Fibroblast of the conjunctiva (primary cell): Measurements from ENCODE around the gene RTP2.
A peak's percentile ranks its signal among the peaks of the same experiment; 100 is the strongest.

ENCODE experiments used
- DNase-seq: peaks from one replicate; pipeline ENCODE4 v3.0.0-alpha.2; 2010; ENCODE audit warnings: low read depth

Gene RTP2, protein sequence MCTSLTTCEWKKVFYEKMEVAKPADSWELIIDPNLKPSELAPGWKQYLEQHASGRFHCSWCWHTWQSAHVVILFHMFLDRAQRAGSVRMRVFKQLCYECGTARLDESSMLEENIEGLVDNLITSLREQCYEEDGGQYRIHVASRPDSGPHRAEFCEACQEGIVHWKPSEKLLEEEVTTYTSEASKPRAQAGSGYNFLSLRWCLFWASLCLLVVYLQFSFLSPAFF

DNA sequence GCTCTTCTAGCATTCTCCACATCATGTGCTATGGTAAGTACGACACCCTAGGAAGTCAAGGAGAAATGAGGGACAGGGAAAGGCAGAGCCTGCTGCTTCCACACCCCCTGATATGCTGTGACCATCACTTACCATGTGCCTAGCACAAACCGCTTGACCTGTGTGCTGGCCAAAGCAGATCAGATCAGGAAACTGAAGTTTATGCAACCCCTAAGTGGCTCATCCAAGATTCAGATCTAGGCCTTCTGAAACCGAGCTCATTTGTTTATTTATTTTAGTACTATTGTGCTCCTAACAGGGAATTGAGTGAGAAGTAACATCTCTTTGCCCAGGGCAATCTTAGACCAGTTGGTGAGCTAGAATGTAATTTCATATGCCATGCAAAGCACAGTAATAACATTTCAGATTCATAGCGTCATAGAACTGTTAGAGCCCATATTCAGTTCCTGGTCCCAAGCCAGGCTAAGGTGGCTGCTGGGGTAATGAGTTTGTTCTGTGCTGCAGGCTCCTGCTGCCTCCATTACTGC lies at the start of gene RTP2:
Gene RTP2, minus strand, starts transcription at position 51 of the 527 bp plus-strand sequence. CDS start 429 bp downstream, outside the sequence.
- peak; percentile 5 for DNase-seq

DNA sequence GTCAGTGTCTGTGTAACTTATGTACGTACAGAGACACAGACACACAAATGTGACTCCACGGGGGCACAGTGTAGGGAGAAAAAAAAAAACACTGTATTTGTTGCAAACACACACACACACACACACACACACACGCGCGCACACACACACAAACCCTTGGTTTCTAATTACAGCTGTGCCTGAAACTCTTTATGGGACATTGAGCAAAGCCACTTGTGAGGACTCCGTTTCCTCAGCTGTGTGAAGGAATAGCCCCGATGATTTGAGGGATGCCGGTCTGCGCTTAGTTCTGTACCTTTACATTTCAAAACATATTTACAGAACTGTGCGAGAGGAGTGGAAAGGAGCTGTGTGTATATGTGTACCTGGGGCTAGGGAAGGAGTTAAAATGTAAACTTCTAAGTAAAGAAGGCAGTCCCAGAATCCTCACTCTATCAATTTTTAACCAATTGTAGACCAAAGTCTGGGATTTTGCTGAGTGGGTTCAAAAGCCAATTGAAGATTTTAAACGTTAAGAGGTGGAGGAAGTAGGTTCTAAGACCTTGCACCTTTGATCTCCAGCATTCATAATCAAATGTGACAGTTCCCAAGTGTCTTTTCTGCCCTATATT lies 48.3 kb upstream of the RTP2 start:
- no peak for DNase-seq

DNA sequence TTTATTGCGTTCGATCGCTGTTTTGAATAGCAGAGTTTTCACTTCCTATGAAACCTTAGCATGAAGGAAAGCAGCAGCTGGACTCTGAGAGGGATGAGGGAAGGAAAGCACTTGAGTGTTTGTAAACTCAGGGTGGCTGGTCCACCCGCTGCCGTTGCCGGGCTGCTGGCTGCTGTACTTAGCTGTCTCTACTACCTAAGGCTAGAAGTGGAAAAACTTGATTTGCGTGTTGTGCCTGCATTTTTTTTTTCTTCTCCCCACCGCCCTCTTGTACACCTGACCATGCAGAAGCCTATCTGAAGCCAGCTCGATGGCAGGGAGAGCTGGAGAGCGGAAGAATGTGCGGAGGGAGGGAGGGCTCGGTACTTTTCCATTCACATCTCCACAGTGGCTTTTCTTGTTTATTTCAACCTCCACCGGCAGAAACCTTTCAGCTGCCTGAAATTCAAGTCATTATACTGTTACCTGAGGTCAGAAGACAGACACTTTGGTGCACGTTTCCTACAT lies 47.7 kb upstream of the RTP2 start:
- DNase-seq, result no peak

DNA sequence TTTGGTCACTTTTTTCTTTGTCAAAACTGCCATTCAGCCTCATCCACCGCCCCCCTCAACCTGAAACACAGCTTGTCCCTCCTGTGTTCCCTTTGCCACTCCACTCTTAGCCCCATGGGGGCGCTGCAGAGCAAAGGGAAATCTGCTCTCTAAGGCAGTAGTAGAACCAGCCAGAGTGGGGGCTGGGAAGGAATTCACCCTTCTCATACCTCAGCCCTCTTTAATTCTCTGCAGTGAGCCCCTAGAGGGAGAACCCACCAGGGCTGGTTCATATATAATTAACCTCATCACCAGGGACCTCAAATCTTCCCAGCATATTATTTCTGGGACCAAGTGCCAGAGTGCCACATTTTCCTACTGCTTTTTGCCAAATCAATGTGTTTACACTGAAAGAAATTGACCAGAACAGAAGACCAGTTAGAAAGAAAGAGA lies 45.7 kb upstream of the RTP2 start:
- no peak for DNase-seq

DNA sequence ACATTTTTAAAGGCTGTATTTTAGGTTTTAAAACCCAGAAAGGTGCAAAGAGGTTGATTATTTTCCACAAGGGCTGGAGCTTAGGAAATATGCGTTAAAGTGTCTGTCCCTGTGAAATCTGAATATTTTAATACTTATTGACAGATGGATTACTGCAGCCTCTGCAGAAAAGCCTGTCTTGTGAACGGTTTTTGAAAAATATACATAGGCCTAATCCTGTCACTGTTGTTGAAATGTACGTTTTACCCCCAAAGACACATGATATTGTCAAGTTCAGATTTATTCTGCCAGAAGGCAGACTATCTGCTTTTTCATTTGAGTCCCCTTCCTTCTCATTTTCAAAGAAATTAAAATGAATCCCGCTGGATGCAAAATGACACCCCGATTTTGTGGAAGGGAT lies 45.1 kb upstream of the RTP2 start:
- no peak for DNase-seq

DNA sequence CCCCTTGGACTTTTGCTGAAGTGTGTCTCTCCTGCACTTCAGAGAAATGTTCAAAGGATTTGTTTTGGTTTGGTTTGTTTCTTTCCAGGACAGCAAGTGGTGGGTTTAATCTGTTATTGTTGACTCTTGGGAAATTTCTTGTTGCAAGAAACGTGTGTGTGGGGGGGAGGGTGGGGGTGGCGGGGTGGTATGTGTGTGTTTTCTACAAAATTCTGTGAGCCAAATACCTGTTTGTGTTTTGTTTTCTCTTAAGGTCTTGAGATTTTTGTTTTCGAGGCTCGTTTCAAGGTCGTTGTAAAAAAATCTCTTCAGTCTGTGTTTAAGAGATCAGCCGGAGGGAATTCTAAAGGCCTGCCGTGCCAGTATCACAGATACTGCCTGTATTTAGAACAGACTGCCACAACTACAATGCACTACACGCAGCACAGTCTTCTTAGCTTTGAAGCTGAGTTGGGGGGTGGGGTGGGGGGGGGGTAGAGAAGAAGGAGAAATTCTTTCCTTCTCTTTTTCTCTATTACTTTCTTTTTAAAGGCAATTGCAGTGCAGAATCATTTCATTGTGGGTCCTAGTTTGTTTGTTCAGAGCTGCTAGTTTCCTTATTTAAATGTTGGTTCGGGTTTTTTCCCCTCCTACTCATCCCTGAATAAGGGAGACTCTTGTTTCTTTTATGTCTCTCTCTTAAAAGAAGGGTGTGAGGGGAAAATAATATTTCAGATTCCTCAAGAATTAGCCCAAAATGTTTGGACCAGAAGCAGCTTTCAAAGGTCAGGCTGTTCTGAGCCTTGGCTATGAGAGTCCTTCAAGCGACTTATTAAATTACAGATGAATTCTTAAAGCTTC lies 44.3 kb upstream of the RTP2 start:
- no peak for DNase-seq

DNA sequence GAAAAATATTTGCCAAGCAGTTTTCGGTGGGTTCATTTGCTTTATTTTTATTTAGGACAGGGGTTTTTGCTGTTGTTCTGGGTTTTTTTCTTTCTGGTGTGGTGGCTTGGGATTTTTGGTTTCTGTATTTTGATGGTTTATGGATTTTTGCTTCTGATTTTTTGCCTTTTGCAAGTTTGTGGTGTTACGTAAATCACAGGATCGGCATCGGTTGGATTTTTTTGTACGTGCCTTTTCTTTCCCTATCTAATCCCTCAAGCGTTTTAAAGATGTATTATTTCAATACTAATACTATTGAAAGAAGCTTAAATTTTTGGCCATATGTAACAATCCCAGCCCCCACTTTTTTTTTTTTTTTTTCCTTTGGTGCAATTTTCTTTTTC lies 43.7 kb upstream of the RTP2 start:
- no peak for DNase-seq

DNA sequence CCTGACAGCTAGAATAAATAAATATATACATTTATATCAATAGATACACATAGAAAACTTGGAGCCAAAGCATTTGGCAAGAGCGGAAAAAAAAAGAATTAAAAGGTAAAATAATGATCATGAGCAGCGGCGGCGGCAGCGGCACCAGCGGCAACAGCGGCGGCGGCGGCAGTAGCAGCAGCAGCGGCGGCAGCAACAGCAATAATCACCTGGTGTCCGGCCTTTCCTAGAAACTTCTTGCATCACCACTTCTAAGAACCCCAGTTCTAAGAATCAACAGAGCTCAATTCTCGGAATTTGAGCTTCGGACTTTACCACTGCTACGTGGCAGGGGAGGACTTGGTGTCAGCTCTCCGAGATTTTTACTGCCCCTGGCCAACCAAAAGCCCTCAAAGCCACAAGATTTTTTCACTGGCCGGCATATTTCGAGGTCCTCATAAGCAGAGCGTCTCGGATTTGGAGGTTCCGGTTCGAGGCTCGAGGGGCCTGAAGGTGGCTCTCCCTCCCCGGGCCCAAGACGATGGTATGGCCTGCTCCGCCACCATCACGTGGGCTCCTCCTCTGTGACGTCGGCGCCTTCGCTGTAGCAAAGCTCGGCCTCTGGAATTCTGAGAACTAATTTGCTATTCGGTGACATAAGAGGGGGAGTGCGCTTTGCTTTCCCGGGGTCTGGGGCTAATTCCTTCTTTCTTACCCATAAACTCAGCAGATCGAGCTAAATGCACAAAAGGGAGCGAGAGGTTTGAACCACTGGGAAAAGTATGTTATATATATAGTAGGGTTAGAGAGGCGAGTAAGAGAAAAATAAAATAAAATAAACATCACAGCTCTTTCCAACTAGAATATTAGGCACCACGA lies 43.1 kb upstream of the RTP2 start, which contains the start of gene BCL6:
Gene BCL6, minus strand, starts transcription at position 268 of the 858 bp plus-strand sequence. CDS start 11,775 bp downstream, outside the sequence.
- DNase-seq, result peak; percentile 96

DNA sequence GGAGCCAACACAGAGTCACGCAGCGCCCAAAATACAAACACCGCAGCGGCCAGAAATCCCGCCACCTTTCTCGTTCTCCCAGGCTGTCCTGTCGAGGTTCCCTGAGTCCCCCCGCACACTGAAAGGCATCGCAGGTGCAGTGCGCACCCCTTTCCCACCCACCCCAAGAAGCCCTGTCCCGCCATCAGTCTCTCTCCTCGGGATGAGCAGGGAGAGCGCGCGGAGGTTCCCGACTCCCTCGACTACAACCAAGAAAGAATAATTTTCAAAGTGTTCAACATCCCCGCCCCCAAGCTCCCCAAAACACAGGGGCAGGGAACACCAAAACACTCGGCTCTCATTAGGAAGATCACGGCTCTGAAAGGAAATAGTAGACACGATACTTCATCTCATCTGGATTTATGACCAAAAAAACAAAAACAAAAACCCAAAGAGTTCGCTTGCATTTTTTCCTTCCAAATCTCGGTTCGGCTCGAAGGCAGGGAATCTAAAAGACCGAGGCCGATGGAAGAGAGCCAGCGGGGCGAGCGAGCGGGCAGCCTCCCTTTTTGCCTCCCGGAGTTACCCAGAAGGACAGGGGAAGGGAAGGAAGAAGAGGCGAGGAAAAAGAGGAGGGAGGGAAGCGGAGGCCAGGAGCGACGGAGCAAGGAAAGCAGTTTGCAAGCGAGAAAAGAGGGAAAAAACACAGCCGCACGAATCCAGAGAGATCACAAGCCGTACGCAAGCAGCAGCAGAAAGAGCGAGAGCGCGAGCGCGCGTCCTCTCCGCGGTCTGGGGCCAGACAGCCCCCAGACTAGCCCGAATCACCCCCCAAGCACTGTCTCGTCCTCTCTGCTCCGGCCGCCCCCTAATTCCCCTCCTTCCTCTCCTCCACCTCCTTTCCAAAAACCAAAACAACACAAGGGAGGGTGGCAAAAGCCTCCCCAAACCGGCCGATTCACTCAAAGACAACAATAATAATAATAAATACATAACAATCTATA lies 42.1 kb upstream of the RTP2 start:
- no peak for DNase-seq

DNA sequence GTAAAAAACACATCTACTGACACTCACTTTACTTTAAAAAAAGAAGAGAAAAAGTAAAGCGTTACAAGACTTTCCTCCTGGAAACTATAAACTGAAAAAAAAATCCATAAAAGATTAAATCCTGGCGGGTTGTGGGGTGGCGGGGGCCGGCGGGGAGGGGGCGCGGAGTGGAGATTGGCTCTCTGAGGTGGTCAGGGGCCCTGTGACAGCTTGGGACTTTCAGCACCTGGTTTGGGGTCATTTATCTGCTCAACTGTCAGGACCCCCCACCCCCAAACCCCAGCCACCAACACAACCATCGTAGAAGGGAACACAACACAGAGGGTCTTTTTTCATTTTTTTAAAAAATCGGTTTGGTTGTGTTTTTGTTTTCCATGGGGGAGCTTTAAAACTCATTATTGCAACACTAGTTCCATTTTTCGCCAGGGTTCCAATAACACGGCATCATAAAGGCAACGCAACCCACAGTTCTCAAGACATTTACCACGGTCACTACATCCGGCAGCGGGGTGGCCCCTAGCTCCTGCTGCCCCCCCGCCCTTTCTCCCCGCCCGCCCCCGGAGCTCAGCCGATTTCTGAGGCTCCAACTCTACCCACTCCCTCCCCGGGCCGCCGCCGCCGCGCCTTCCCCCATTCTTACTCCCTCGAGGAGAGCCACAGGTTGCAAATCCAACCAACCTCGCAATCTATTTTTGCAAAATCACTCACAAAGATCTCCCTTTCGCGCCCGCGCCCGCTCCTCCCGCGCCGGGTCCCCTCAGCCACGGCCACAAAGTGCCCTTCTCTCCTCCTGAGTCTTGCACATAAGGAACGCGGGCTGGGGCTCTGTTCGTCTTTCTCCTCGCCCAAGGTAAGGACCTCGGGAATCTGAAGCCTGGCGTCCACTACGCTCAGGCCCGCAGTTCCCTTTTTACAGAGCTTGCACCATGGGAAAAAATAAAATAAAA lies 41.1 kb upstream of the RTP2 start:
- DNase-seq, result no peak

DNA sequence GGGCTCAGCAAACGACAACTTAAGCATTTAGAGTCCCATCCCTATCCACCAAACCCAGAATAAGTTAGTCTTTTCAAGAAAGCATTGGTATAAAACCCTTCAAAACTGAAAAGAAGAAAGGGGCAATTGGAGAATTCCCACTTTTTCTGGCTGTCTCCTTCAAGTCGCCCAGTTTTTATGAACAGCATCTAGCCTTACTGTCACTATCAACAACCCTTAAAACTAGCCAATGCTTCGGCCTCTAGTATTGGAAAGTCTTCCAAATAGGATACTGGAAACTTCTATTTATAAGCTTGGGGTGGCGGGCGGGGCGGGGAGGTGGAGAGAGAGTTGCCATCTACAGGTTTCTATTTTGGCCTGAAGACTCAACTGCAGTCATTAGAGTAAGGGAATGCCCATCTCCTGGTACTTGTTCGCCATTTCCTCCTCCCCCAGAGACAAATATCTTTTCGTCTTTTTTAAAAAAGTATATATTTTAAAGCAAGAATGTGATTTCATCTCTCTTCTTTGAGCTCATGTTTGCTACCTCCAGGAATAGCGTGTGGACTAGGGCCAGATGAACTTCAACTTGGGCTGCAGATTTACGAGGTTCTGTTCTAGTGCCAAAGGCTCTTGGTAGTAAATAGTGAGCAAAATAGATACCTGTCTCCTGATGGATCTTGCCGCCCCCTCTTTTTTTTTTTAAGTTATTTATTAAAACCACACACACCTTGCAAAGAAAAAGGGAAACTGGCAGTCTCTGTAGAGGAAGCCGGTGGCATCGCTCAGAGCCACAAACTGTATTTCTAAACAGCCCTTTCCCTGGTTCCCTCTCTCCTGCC lies 40.2 kb upstream of the RTP2 start:
- no peak for DNase-seq

DNA sequence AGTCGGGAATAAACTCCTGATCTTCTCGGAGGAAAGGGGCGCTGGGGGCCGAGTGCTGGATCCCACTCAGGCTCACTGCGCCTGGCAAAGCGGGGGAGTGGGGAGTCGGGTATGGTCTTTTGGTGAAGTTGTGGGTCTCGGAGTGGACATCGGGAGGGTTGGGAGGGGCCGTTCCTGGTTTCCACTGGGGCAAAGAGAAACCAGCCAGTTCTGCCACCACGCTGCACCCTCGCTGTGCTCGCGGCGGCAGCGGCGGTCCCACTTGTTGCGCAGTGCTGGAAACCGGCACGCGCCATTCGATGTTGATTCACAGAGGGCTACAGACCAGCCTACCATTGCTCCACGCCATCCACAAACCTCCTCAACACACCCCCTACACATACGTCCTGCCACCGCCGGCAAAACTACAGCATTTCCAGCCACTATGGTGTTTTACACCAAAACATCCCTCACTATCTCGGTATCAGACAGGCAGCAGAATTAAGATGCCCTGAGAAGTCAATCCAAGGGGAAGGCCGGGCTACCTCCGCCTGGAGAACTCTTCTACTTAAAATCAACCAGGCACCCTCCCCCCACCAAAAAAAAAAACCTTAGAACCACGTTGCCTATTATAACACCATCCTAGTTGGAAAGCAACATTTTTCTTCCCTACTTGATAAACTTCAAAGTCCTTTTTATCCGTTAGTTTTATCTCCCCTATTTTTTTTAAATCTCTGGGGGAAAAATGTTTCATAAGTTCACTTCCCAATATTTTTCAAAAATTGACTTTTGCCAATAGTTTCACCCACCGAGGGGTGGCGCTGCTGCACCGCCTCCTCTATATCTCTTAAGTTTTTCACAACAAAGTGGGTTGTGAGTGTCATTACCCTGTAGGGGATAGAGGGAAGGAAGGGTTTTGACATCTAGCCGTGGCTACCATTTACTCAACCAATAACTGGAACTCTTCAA lies 39.3 kb upstream of the RTP2 start:
- DNase-seq, result peak; percentile 78

DNA sequence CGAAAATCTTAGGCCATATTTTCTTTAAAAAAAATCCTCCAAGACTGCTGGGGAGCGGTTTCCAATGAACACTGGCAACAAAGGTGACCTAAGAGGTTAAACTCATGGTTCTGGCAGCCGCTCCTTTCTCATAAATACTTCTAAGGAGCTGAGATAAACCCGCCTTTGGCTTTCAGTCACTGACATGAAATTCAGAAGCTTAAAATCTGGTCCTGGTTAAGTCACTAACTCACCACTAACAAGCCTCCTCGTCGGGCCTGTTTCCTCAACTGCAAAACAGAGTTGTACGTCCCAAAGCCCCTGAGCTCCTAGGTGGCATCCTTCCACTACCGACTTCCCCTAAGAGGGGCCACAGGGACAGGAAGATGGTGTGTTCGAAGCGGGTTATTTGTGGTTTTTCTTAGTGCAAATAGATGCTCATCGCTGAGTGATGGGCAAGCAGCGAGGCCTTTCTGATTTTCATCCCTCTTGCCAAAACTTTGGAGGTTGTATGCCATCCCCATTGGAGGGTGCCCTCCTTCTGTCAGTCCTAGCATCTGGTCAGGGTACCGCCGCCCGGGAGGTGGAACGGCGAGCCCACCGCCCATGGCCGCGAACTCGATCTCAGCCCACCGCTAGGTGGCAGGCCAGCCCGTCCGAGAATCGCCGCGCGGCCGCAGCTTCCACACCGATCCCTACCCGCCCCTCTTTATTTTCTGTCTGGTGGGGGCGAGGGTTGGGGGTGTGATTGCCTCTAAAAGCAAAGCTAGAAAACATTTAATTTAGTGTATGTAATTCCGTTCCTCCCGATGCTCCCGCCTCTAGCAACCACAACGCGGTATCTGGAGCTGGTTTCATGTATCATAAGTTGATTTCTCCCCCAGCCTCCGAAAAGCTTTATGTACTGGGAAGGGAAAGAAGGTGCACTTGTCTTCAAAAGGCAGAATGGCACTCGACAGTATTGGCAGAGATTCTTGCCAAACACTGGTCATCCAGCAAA lies 38.4 kb upstream of the RTP2 start:
- DNase-seq, result peak; percentile 74

DNA sequence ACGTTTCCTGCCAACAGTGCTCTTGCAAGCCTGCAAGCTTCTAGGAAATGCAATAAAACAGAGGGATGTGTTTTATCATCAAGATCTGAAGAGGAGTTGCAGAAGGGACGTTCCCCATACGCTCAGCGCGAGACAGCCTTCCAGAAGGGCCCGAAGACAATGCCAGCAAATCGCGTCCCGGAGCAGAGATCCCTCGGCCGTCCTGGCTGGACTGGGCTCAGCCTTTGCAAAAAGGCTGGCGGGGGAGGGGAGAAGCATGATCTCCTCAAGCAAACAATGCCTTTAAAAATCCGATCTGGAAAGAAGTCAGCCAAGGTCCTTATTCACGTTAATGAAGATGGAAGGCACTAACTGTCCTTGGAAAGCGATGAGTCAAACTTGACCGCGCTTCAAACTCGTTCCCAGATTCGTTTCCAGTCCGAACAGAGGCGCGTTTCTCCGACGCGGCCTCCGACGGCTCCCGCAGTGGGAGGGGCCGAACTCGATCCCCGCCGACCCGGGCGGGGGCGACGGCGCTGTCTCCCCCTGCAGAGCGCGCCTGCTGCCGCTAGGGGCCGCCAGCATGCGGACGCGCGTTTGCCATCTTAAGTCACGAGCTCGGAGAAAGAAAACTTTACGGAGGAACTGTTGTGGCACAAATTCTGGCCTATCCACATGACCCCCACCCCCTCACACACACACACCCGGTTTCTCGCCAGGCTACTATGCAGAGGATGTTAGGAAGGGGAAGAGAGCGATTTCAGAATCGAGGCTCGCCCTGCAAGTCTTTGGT lies 37.4 kb upstream of the RTP2 start:
- DNase-seq, result peak; percentile 86

DNA sequence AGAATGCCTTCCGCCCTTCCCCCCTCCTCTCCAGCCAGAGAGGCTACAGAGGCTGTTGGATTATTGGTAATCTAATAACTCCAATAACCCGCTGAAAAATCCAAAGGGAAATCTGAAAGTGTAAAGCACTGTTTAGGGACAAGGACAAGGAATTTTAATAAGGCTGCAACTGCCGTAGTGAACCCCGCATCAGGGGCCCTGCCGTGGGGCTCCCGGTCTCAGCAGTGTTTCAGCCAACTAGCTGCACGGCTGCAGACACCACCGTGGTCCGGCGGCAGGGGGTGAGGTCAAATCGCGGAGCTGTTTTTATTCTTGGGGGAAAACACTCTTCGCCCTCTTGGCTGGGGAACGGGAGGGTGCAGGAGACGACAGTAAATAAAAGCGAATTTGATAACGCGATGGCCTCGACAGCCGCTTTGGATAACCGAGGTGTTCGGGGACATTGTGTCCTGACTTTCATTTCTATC lies 36.8 kb upstream of the RTP2 start:
- DNase-seq, result no peak
